ENCODE data around the gene CES2.
"Not testable (repeated sequence)": the region's sequence is repeated elsewhere in the genome, so short reads cannot be mapped to it uniquely, and the experiment has no call there.

CES2 gene

GRCh38 chr16:66983033-66983432 is 47.7 kb downstream of the CES2 start:
- Mint-ChIP-seq H3K27me3 (peaks cover 9% of the 10 kb centered on the region), H3K27ac (no peak overlapping the region), H3K4me1 (no peaks in the 10 kb centered on the region), H3K9me3 (no peaks in the 10 kb centered on the region), H3K4me3 (no peak overlapping the region), H3K36me3 (no peaks in the 10 kb centered on the region)
- ATAC-seq, result no peak

GRCh38 chr16:66984892-66985311 is 49.6 kb downstream of the CES2 start:
- no peak overlapping the region for H3K27ac Mint-ChIP-seq
- no peaks in the 10 kb centered on the region for H3K36me3 Mint-ChIP-seq
- peaks cover 9% of the 10 kb centered on the region for H3K27me3 Mint-ChIP-seq
- no peak for ATAC-seq
- H3K9me3 Mint-ChIP-seq, result no peaks in the 10 kb centered on the region
- H3K4me3 Mint-ChIP-seq, result no peak overlapping the region
- H3K4me1 Mint-ChIP-seq, result no peaks in the 10 kb centered on the region

DNA sequence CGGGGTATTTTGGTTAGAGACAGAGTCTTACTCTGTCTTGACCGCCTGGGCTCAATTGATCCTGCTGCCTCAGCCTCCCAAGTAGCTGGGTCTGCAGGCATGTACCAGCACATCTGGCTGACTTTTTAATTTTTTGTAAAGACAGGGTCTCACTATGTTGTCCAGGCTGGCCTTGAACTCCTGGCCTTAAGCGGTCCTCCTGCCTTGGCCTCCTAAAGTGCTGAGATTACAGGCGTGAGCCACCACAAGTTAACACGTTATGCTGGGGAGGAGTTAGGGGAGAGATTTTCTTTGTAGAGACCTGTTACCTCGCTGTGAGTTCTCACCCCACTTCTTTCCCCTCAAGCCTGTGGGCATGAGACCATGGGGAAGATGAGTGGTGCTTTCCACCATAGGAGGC is 51.2 kb downstream of the CES2 start:
- Mint-ChIP-seq H3K4me3 (no peak overlapping the region), H3K27ac (no peak overlapping the region), H3K36me3 (no peaks in the 10 kb centered on the region), H3K4me1 (no peaks in the 10 kb centered on the region), H3K9me3 (no peaks in the 10 kb centered on the region), H3K27me3 (peaks cover 10% of the 10 kb centered on the region)
- ATAC-seq, result no peak

DNA sequence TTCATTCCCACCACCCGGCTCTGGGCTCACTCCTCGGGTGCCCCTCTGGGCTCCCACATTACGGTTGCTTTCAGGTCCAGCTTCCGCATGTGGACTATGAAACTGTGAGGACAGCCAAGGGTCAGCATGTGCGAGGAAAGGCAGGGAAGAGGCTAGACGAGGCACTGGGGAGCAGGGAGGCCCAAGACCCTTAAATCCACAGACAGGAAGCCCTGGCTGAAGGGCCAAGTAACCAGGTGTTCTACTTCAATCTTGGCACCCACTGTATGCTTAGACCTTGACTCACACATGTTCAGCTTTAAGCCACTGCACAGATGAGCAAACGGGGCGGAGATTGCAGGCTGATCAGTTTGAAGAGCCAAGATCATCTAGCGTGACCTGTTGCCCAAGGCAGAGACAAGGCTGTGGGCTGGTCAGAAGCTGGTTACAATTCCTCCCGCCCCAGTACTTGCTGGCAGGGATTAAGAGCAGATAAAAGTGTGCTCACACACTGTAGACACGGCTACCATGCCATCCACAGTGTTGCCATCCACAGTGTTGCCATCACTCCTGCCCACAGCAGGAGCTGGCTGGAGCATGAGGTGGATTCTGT is 53.0 kb downstream of the CES2 start, which contains the start of gene CES4A:
Gene CES4A, plus strand, starts transcription at position 393 of the 592 bp plus-strand sequence. Its CDS starts 184 bp downstream, at position 577.
- Mint-ChIP-seq H3K36me3 (no peaks in the 10 kb centered on the region), H3K27ac (no peak within 1 kb of the TSS), H3K4me3 (no peak within 1 kb of the TSS), H3K4me1 (no peaks in the 10 kb centered on the region), H3K27me3 (peaks cover 26% of the 10 kb centered on the region), H3K9me3 (no peaks in the 10 kb centered on the region)
- ATAC-seq, result no peak

DNA sequence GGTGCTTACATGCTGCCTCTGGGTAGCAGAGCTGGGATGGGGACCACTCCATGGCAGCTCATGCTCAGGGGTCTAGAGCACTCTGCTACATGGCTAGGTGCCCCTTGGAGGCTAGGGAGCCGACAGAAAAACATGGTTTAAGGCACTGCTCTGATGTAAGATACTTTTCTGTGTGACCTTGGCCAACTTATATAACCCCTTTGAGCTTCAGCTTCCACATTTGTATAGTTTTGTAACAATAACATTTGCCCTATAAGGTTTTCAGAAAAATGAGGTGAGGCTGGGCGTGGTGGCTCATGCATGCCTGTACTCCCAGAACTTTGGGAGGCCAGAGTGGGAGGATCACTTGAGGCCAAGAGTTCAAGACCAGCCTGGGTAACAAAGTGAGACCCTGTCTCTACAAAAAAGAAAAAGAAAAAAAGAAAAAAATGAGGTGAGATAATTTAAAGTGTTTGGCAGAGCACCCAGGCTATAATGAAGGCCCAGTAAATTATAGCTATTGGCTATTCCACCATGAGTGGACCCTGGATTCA is 56.3 kb downstream of the CES2 start:
- no peak for ATAC-seq
- H3K4me1 Mint-ChIP-seq, result no peaks in the 10 kb centered on the region
- H3K27me3 Mint-ChIP-seq, result peaks cover 24% of the 10 kb centered on the region
- H3K36me3 Mint-ChIP-seq, result no peaks in the 10 kb centered on the region
- H3K4me3 Mint-ChIP-seq, result no peak overlapping the region
- H3K9me3 Mint-ChIP-seq, result no peaks in the 10 kb centered on the region
- H3K27ac Mint-ChIP-seq, result no peak overlapping the region

GRCh38 chr16:66993558-66993957 is 58.2 kb downstream of the CES2 start:
- ATAC-seq, H3K36me3 Mint-ChIP-seq, H3K27ac Mint-ChIP-seq: not testable (repeated sequence)

More at GRCh38 chr16:66993558-66993957, 58.2 kb downstream of the CES2 start:
- peaks cover 17% of the 10 kb centered on the region for H3K27me3 Mint-ChIP-seq
- not testable (repeated sequence) for H3K4me1 Mint-ChIP-seq, H3K9me3 Mint-ChIP-seq, H3K4me3 Mint-ChIP-seq

Measured in stimulated activated memory B cell treated with anti-CD40 and anti-IgM and Interleukin-4, amounts not matched to agents 10 μg/mL and 1 μg/mL and 100 μg/mL, for 72 hours (primary cell).